HepG2 (cell line): ENCODE results near the gene CNNM4. TPM values are rescaled to one million over a fixed set of nuclear protein-coding genes. Genes with fewer than 3 reads are reported as not detected.
A peak's percentile ranks its signal among the peaks of the same experiment; 100 is the strongest.

Source experiments
- AHR ChIP-seq: IDR thresholded peaks from 2 replicates; pipeline ENCODE4 v1.6.1; 2018; ENCODE audit warnings: missing genetic modification reagents, missing compliant biosample characterization
- AKAP8 ChIP-seq: sonication (generic); formaldehyde crosslinking; IDR thresholded peaks from 2 replicates; pipeline ENCODE4 v1.5.1; 2020; ENCODE audit warnings: mild to moderate bottlenecking, missing genetic modification reagents
- ARID4A ChIP-seq: sonication (generic); formaldehyde crosslinking; IDR thresholded peaks from 2 replicates; pipeline ENCODE4 v1.5.0; 2020; ENCODE audit warnings: mild to moderate bottlenecking, missing genetic modification reagents, borderline replicate concordance
- ATAD3A ChIP-seq: sonication (generic); formaldehyde crosslinking; IDR thresholded peaks from 2 replicates; pipeline ENCODE4 v1.4.0; 2020; ENCODE audit warnings: missing genetic modification reagents
- NFAT5 ChIP-seq: sonication (generic); formaldehyde crosslinking; IDR thresholded peaks from 2 replicates; pipeline ENCODE4 v1.4.0; 2020; ENCODE audit warnings: missing genetic modification reagents
- PHF8 ChIP-seq: sonication (generic); formaldehyde crosslinking; IDR thresholded peaks from 2 replicates; pipeline ENCODE4 v1.5.0; 2020; ENCODE audit warnings: missing genetic modification reagents
- RAD21 ChIP-seq: fragments of 450-650 bp; formaldehyde crosslinking; IDR thresholded peaks from 2 replicates; pipeline ENCODE4 v1.5.0; 2020; ENCODE audit warnings: mild to moderate bottlenecking
- TEAD3 ChIP-seq: optimal IDR thresholded peaks from 2 replicates; pipeline ENCODE3; 2016; ENCODE audit warnings: borderline replicate concordance
- ZBTB7B ChIP-seq: sonication (generic); formaldehyde crosslinking; IDR thresholded peaks from 2 replicates; pipeline ENCODE4 v1.4.0; 2020; ENCODE audit warnings: missing genetic modification reagents
- ZNF451 ChIP-seq: sonication (generic); formaldehyde crosslinking; IDR thresholded peaks from 2 replicates; pipeline ENCODE4 v1.5.0; 2020; ENCODE audit warnings: mild to moderate bottlenecking, missing genetic modification reagents
- ZNF563 ChIP-seq: sonication (generic); formaldehyde crosslinking; IDR thresholded peaks from 2 replicates; pipeline ENCODE4 v1.8.0; 2022; ENCODE audit warnings: mild to moderate bottlenecking, moderate library complexity, missing genetic modification reagents
- ZNF746 ChIP-seq: sonication (generic); formaldehyde crosslinking; IDR thresholded peaks from 2 replicates; pipeline ENCODE4 v1.8.0; 2022; ENCODE audit warnings: mild to moderate bottlenecking, missing genetic modification reagents
- ZNF768 ChIP-seq: sonication (generic); formaldehyde crosslinking; IDR thresholded peaks from 2 replicates; pipeline ENCODE4 v1.4.0; 2020; ENCODE audit warnings: missing genetic modification reagents
- ZNF792 ChIP-seq: IDR thresholded peaks from 2 replicates; pipeline ENCODE4 v1.6.1; 2016
- polyA plus RNA-seq, 8 experiments: library from polyadenylated mRNA; depleted of rRNA in 3 of 8; stranded (reverse) in 7 of 8; unstranded in 1 of 8; fragments of >200 nt; fragmentation: Illumina TruSeq in 4 of 8; extraction: Trizol in 4 of 8; gene quantifications; 2 replicates each; pipeline versions ENCODE4 v1.2.1 to v1.2.3, GENCODE V29; 2011 to 2016; ENCODE audit warnings: low read depth in 4 of 8, missing spikeins in 1 of 8, mixed read lengths in 1 of 8; ENCODE audit not compliant: insufficient read depth in 1 of 8
- total RNA-seq, 5 experiments: library from RNA; depleted of rRNA; stranded (reverse); fragments of >200 nt; fragmentation: Illumina TruSeq; extraction: Trizol; gene quantifications; 2 replicates each; pipeline ENCODE4 v1.2.3, GENCODE V29; 2016; ENCODE audit warnings: low read depth in 1 of 5
- TF ChIP-seq, protein P1 (sequence below): sonication (generic); formaldehyde crosslinking; IDR thresholded peaks from 2 replicates; pipeline ENCODE4 v1.4.0; 2020; ENCODE audit warnings: mild to moderate bottlenecking, low read depth, missing genetic modification reagents
- TF ChIP-seq, protein P2 (sequence below): sonication (generic); formaldehyde crosslinking; IDR thresholded peaks from 2 replicates; pipeline ENCODE4 v1.5.1; 2020; ENCODE audit warnings: mild to moderate bottlenecking, moderate library complexity, missing genetic modification reagents

CNNM4 gene
- total and polyA plus RNA-seq, 2 of the 13 experiments (the other 11 are each of a cell fraction or from before 2014, with no cell fraction given) = 5.9 to 8.4 TPM

DNA sequence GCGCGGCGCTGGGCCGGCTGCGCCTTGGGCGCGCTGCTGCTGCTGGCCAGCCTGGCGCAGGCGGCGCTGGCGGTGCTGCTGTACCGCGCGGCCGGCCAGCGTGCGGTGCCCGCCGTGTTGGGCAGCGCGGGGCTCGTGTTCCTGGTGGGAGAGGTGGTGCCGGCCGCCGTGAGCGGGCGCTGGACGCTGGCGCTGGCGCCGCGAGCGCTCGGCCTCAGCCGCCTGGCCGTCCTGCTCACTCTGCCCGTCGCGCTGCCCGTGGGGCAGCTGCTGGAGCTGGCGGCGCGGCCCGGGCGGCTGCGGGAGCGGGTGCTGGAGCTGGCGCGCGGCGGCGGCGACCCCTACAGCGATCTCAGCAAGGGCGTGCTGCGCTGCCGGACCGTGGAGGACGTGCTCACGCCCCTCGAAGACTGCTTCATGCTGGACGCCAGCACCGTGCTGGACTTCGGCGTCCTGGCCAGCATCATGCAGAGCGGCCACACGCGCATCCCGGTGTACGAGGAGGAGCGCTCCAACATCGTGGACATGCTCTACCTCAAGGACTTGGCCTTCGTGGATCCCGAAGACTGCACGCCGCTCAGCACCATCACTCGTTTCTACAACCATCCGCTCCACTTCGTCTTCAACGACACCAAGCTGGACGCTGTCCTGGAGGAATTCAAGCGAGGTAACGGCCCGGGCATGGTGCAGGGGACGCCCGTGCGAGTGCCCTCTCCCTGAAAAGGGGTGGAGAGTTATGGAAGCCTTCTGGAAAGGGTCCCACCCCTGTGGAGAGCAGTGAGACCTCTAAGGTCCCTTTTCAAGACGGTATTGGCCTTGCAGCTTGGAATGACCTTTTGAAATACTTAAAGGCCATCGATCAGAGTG is 56.4 kb downstream of the CNNM4 start (continued):
- TF ChIP-seq, protein P1, sequence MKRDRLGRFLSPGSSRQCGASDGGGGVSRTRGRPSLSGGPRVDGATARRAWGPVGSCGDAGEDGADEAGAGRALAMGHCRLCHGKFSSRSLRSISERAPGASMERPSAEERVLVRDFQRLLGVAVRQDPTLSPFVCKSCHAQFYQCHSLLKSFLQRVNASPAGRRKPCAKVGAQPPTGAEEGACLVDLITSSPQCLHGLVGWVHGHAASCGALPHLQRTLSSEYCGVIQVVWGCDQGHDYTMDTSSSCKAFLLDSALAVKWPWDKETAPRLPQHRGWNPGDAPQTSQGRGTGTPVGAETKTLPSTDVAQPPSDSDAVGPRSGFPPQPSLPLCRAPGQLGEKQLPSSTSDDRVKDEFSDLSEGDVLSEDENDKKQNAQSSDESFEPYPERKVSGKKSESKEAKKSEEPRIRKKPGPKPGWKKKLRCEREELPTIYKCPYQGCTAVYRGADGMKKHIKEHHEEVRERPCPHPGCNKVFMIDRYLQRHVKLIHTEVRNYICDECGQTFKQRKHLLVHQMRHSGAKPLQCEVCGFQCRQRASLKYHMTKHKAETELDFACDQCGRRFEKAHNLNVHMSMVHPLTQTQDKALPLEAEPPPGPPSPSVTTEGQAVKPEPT (CRISPR knock-in tag) = peak; percentile 62; the same call in 1 of the 2 replicates
- TF ChIP-seq ZNF563 (CRISPR knock-in tag) (0 out of 2 replicates have a peak, but pooled peaks have one; percentile 35), TEAD3 (CRISPR knock-in tag) (peak; percentile 62), ZNF451 (0 out of 2 replicates have a peak, but pooled peaks have one; percentile 79), AHR (peak; percentile 70; the same call in 1 of the 2 replicates), ARID4A (CRISPR knock-in tag) (peak; percentile 53; the same call in 1 of the 2 replicates), NFAT5 (CRISPR knock-in tag) (no peak), AKAP8 (peak; percentile 72; the same call in 1 of the 2 replicates), ZNF746 (CRISPR knock-in tag) (0 out of 2 replicates have a peak, but pooled peaks have one; percentile 58), ATAD3A (CRISPR knock-in tag) (no peak), ZBTB7B (peak; percentile 77; the same call in 1 of the 2 replicates), RAD21 (CRISPR knock-in tag) (peak; percentile 44; the same call in 1 of the 2 replicates), ZNF768 (CRISPR knock-in tag) (peak; percentile 56; the same call in 1 of the 2 replicates), ZNF792 (CRISPR knock-in tag) (no peak), PHF8 (peak; percentile 39; the same call in 1 of the 2 replicates)
- TF ChIP-seq, protein P2, sequence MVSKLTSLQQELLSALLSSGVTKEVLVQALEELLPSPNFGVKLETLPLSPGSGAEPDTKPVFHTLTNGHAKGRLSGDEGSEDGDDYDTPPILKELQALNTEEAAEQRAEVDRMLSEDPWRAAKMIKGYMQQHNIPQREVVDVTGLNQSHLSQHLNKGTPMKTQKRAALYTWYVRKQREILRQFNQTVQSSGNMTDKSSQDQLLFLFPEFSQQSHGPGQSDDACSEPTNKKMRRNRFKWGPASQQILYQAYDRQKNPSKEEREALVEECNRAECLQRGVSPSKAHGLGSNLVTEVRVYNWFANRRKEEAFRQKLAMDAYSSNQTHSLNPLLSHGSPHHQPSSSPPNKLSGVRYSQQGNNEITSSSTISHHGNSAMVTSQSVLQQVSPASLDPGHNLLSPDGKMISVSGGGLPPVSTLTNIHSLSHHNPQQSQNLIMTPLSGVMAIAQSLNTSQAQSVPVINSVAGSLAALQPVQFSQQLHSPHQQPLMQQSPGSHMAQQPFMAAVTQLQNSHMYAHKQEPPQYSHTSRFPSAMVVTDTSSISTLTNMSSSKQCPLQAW = peak; percentile 56; the same call in 1 of the 2 replicates
